ENCODE measurements around the gene SNX25. TPM values are rescaled to one million over a fixed set of nuclear protein-coding genes. Genes with fewer than 3 reads are reported as not detected.

Gene SNX25
- total RNA-seq, 1 experiment from 2014 or later: 8.4 TPM

DNA sequence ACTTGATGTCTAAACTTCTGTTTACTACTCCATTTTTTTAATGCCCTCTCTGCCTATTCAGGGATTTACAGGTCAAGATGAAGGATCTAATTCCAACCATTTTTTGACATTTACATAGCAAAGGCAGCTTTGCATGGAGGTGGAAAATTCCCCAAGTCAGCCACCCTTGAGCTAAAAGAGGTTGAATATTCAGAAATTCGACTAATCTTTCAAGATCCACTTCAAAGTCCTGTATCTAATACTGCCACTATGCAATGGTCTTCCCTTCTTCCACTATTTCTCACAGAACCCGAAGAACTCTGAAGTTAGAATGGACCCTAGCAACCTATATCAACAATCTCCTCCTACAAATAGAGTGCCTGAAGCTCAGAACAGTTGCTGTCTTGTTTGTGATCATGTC is 27.2 kb upstream of the SNX25 start:
- no TSS peak for BruUV-seq (replicated peaks)
- CTCF ChIA-PET: no interaction called here
- no peaks in the 10 kb centered on the region for H3K36me3 ChIP-seq (ENCODE audit: low read depth, low read length)
- intact Hi-C loops (cut with micrococcal nuclease): loop anchor here (5.0 kb wide), 1 partner anchor 40 kb away; the partner anchor contains the start of gene SLC25A4
- no peaks in the 10 kb centered on the region for H3K27me3 ChIP-seq (ENCODE audit: low read length)
- H3K79me2 ChIP-seq (ENCODE audit: low read length): no peaks in the 10 kb centered on the region; the same call in 1 of the 2 replicates
- no peaks in the 10 kb centered on the region for H3K9me2 ChIP-seq (replicated peaks; ENCODE audit: low read length)
- no peaks in the 10 kb centered on the region for H3K9me3 ChIP-seq (ENCODE audit: low read length)
- H2AFZ ChIP-seq (ENCODE audit: low read length): no peak overlapping the region
- H3F3A ChIP-seq (ENCODE audit: low read length, unreplicated experiment): no peaks in the 10 kb centered on the region
- ATAC-seq (no peak), DNase-seq (no peak)
- no peaks in the 10 kb centered on the region for H4K20me1 ChIP-seq (ENCODE audit: low read length)
- H3K4me2 ChIP-seq (ENCODE audit: low read length): no peak overlapping the region
- no peaks in the 10 kb centered on the region for H3K4me1 ChIP-seq (ENCODE audit: insufficient read depth, low read length)
- H3K9ac ChIP-seq (ENCODE audit: low read length): no peak overlapping the region
- no peak overlapping the region for H3K4me3 ChIP-seq (ENCODE audit: low read length)
- POLR2A ChIA-PET (ENCODE audit: unreplicated experiment): no interaction called here
- H3K27ac ChIP-seq (ENCODE audit: low read length): no peak overlapping the region
- TF ChIP-seq, protein P1, sequence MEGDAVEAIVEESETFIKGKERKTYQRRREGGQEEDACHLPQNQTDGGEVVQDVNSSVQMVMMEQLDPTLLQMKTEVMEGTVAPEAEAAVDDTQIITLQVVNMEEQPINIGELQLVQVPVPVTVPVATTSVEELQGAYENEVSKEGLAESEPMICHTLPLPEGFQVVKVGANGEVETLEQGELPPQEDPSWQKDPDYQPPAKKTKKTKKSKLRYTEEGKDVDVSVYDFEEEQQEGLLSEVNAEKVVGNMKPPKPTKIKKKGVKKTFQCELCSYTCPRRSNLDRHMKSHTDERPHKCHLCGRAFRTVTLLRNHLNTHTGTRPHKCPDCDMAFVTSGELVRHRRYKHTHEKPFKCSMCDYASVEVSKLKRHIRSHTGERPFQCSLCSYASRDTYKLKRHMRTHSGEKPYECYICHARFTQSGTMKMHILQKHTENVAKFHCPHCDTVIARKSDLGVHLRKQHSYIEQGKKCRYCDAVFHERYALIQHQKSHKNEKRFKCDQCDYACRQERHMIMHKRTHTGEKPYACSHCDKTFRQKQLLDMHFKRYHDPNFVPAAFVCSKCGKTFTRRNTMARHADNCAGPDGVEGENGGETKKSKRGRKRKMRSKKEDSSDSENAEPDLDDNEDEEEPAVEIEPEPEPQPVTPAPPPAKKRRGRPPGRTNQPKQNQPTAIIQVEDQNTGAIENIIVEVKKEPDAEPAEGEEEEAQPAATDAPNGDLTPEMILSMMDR (conservative IDR thresholded peaks at IDR 0.05; ENCODE audit: low read depth, low read length): no peak
- TF ChIP-seq EZH2 (IDR thresholded peaks at IDR 0.05; ENCODE audit: low read length, unreplicated experiment): no peak
- TF ChIP-seq EZH2phosphoT487 (IDR thresholded peaks at IDR 0.05; ENCODE audit: borderline replicate concordance, low read length): no peak

GRCh38 chr4:185183622-185184281 is 25.6 kb upstream of the SNX25 start:
- Histone ChIP-seq H4K20me1 (ENCODE audit: low read length) (no peaks in the 10 kb centered on the region), H3K9me3 (ENCODE audit: low read length) (no peaks in the 10 kb centered on the region), H3K4me3 (ENCODE audit: low read length) (no peak overlapping the region), H3K27ac (ENCODE audit: low read length) (no peak overlapping the region), H3K9ac (ENCODE audit: low read length) (no peak overlapping the region), H3F3A (ENCODE audit: low read length, unreplicated experiment) (no peaks in the 10 kb centered on the region), H2AFZ (ENCODE audit: low read length) (no peak overlapping the region), H3K36me3 (ENCODE audit: low read depth, low read length) (no peaks in the 10 kb centered on the region; the same call in 1 of the 2 replicates), H3K79me2 (ENCODE audit: low read length) (no peaks in the 10 kb centered on the region; the same call in 1 of the 2 replicates), H3K27me3 (ENCODE audit: low read length) (no peaks in the 10 kb centered on the region), H3K4me2 (ENCODE audit: low read length) (no peak overlapping the region), H3K4me1 (ENCODE audit: insufficient read depth, low read length) (no peaks in the 10 kb centered on the region), H3K9me2 (replicated peaks; ENCODE audit: low read length) (no peaks in the 10 kb centered on the region)
- TF ChIP-seq EZH2 (IDR thresholded peaks at IDR 0.05; ENCODE audit: low read length, unreplicated experiment): no peak
- TF ChIP-seq EZH2phosphoT487 (IDR thresholded peaks at IDR 0.05; ENCODE audit: borderline replicate concordance, low read length): no peak
- TF ChIP-seq, protein P1 (conservative IDR thresholded peaks at IDR 0.05; ENCODE audit: low read depth, low read length): peak; percentile 80
- peak; percentile 89 for DNase-seq
- ChIA-PET CTCF (interaction anchor here (0.7 to 1.4 kb wide), 6 partner anchors 17 to 144 kb away, joined by 3 to 7 read pairs (median 4); no protein-coding TSS in a partner anchor), POLR2A (ENCODE audit: unreplicated experiment) (no interaction called here)
- BruUV-seq (replicated peaks): no TSS peak
- peak; percentile 66 for ATAC-seq
- intact Hi-C loops (cut with micrococcal nuclease): loop anchor here (5.0 kb wide), 1 partner anchor 41 kb away; the partner anchor contains the start of gene SLC25A4

DNA sequence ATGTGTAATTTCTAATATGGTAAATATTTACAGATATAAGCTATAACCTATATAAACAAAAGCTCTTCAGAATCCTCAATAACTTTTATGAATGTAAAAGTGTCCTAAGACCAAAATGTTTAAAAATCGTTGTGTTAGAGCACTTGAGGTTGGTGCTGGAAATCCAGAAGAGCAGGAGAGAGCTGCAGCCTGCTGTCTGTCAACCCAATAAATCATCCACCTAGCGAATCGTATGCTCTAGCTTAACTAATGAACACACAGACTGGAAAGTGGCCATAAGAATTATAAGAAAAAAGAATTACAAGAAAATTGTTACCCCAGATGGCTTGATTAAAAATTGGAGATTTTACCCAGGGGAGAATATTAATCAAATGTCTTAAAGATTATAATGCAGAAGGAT is 22.6 kb upstream of the SNX25 start:
- ATAC-seq: no peak
- H3K4me3 ChIP-seq (ENCODE audit: low read length): no peak overlapping the region

More for the DNA sequence above, 22.6 kb upstream of the SNX25 start:
- H3K9me2 ChIP-seq (replicated peaks; ENCODE audit: low read length): no peaks in the 10 kb centered on the region
- DNase-seq: no peak
- no peaks in the 10 kb centered on the region for H3K4me1 ChIP-seq (ENCODE audit: insufficient read depth, low read length)
- ChIA-PET POLR2A (ENCODE audit: unreplicated experiment) (no interaction called here), CTCF (no interaction called here)
- no peak overlapping the region for H3K4me2 ChIP-seq (ENCODE audit: low read length)
- no TSS peak for BruUV-seq (replicated peaks)
- intact Hi-C loops (cut with micrococcal nuclease): no loop called here
- no peak overlapping the region for H3K9ac ChIP-seq (ENCODE audit: low read length)
- H3K27me3 ChIP-seq (ENCODE audit: low read length): no peaks in the 10 kb centered on the region
- H3K79me2 ChIP-seq (ENCODE audit: low read length): no peaks in the 10 kb centered on the region; the same call in 1 of the 2 replicates
- H2AFZ ChIP-seq (ENCODE audit: low read length): no peak overlapping the region
- no peaks in the 10 kb centered on the region; the same call in 1 of the 2 replicates for H3K36me3 ChIP-seq (ENCODE audit: low read depth, low read length)
- no peak overlapping the region for H3K27ac ChIP-seq (ENCODE audit: low read length)
- TF ChIP-seq EZH2 (IDR thresholded peaks at IDR 0.05; ENCODE audit: low read length, unreplicated experiment) (no peak), EZH2phosphoT487 (IDR thresholded peaks at IDR 0.05; ENCODE audit: borderline replicate concordance, low read length) (no peak)
- TF ChIP-seq, protein P1 (conservative IDR thresholded peaks at IDR 0.05; ENCODE audit: low read depth, low read length): no peak
- H3F3A ChIP-seq (ENCODE audit: low read length, unreplicated experiment): no peaks in the 10 kb centered on the region
- no peaks in the 10 kb centered on the region for H3K9me3 ChIP-seq (ENCODE audit: low read length)
- no peaks in the 10 kb centered on the region for H4K20me1 ChIP-seq (ENCODE audit: low read length)

All from PC-3 (cell line).